Epithelial cell of proximal tubule (primary cell): Measurements from ENCODE around the gene MYL6. TPM values are rescaled to one million over a fixed set of nuclear protein-coding genes. Genes with fewer than 3 reads are reported as not detected.

Source experiments
- DNase-seq: peaks from one replicate; pipeline ENCODE4 v3.0.0-alpha.2; 2011; ENCODE audit warnings: low read depth
- H3K4me3 ChIP-seq: 2 replicates; pipeline ENCODE4 v1.5.1; 2011; ENCODE audit warnings: low read depth, mild to moderate bottlenecking, low read length
- CTCF ChIP-seq: conservative IDR thresholded peaks from 2 replicates; pipeline ENCODE4 v1.5.1; 2012; ENCODE audit warnings: low read depth, mild to moderate bottlenecking, low read length
- total RNA-seq: library from RNA; depleted of rRNA; stranded (reverse); fragments of >200 nt; gene quantifications from 2 replicates; pipeline ENCODE4 v1.2.3, GENCODE V29; 2015

Gene MYL6
- total RNA-seq, 1 donor from 2014 or later, result 3,955 TPM

GRCh38 chr12:56157201-56158028 is 744 bp upstream of the MYL6 start:
- DNase-seq, result peak; percentile 44
- TF ChIP-seq CTCF, result peak; percentile 72

GRCh38 chr12:56158926-56159461 is 835 bp downstream of the MYL6 start:
- no peak for TF ChIP-seq CTCF
- peak; percentile 10 for DNase-seq
- H3K4me3 ChIP-seq, result peak overlapping the region; percentile 92

More at GRCh38 chr12:56157201-56158028, 744 bp upstream of the MYL6 start:
- H3K4me3 ChIP-seq, result peak overlapping the region; percentile 92

- no peak for DNase-seq
- no peak for TF ChIP-seq CTCF
- peak overlapping the region; percentile 92 for H3K4me3 ChIP-seq
These were observed 1.5 kb downstream of the MYL6 start for GRCh38 chr12:56159482-56160192.

- no peak for DNase-seq
- peak overlapping the region; percentile 92 for H3K4me3 ChIP-seq
These were observed 2.1 kb downstream of the MYL6 start for GRCh38 chr12:56160193-56160763.

GRCh38 chr12:56160894-56161689 is 2.9 kb downstream of the MYL6 start:
- no peak for TF ChIP-seq CTCF
- H3K4me3 ChIP-seq, result peak overlapping the region; percentile 92
- DNase-seq, result no peak

More at GRCh38 chr12:56160193-56160763, 2.1 kb downstream of the MYL6 start:
- no peak for TF ChIP-seq CTCF

GRCh38 chr12:56161690-56162351 is 3.7 kb downstream of the MYL6 start:
- no peak overlapping the region for H3K4me3 ChIP-seq
- no peak for DNase-seq
- no peak for TF ChIP-seq CTCF
